ENCODE results near the gene BPHL. TPM values are rescaled to one million over a fixed set of nuclear protein-coding genes. Genes with fewer than 3 reads are reported as not detected.

BPHL gene
- total RNA-seq, 1 experiment from 2014 or later: 4.6 TPM

Small RNA genes lying within 50 kb of the gene (small RNA-seq; reads per million reads assigned to genes)
- gene RNA5SP201: not detected

Other genes starting within 250 kb of the BPHL start
- not detected in 2 replicates for gene SERPINB9, start 215.4 kb upstream of the BPHL start, total RNA-seq (2014; rRNA removed; shearing (Covaris generic))
- 45.9 and 52.6 TPM in 2 replicates for gene SERPINB6, start 147.1 kb upstream of the BPHL start, total RNA-seq (2014; rRNA removed; shearing (Covaris generic))
- gene NQO2, start 118.8 kb upstream of the BPHL start, total RNA-seq (2014; rRNA removed; shearing (Covaris generic)): 11.2 and 12.5 TPM in 2 replicates
- gene RIPK1, start 50.2 kb upstream of the BPHL start, total RNA-seq (2014; rRNA removed; shearing (Covaris generic)): 11.5 and 17.2 TPM in 2 replicates
- 106 and 118 TPM in 2 replicates for gene TUBB2A, start 38.8 kb downstream of the BPHL start, total RNA-seq (2014; rRNA removed; shearing (Covaris generic))
- 0.10 TPM in 1 of 2 replicates, not detected in the other for gene TUBB2B, start 108.9 kb downstream of the BPHL start, total RNA-seq (2014; rRNA removed; shearing (Covaris generic))
- 62.2 and 63.9 TPM in 2 replicates for gene PSMG4, start 140.2 kb downstream of the BPHL start, total RNA-seq (2014; rRNA removed; shearing (Covaris generic))

All from HT1080 (cell line).